Renal cortex interstitium (tissue), 11 donors: ENCODE measurements around the gene MFRP. TPM values are rescaled to one million over a fixed set of nuclear protein-coding genes. Genes with fewer than 3 reads are reported as not detected.

Experiments used
- DNase-seq, 11 donors: peaks; one replicate each; pipeline ENCODE4 v3.0.0-alpha.2; 2013; ENCODE audit warnings: low read depth in 9 of 11, low spot score in 4 of 11; ENCODE audit errors: extremely low read depth in 1 of 11
- polyA plus RNA-seq, 3 donors: library from polyadenylated mRNA; unstranded; fragments of 120-200 nt; gene quantifications; one replicate each; pipeline ENCODE4 v1.2.1, GENCODE V29; 2013; ENCODE audit not compliant: insufficient read length in 3 of 3

Gene MFRP
- polyA plus RNA-seq, 3 donors: not detected

DNA sequence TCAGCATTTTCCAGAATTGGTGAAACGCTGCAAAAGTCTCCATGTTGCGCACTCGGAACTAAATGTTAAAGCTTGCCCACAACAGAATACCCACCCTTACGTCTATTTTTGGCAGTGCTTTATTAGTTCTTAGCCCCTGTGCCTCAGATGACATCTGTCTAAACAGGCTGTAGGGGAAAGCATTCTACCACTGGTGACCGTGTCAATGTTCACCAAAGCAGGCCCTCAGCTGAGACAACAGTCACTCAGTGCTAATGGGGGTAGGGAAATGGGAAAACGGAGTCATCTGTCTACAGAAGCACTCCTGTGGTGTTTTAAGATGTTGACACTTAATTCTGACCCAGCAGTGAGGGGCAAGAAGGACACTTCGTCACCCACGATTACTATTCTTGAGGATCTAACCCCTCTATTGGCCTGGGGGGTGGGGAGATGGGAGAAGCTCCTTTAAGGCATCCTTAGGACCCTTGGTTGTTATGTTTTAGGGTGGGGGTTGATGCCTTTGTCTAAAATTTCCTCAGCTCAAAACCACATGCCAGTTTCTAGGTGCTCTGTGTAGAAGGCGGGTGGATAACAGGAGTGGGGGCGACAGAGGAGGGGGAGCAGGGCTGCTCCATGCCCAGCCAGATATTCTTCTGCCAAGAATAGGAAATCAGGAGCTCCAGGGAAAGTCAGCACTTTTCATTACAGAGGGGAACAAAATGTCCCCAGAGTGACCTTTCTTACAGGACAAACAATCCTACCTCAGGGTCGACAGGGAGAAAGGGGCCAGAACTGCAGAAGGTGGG lies 15.6 kb upstream of the MFRP start:
- no peak for DNase-seq

- DNase-seq: peak in 5 of 11 donors; percentile 55 to 81 (median 71)
Measured at GRCh38 chr11:119361056-119361787, 14.7 kb upstream of the MFRP start.

- DNase-seq: no peak
Measured at GRCh38 chr11:119359365-119360214, 13.1 kb upstream of the MFRP start.

GRCh38 chr11:119357074-119357473 lies 10.6 kb upstream of the MFRP start:
- no peak for DNase-seq

DNA sequence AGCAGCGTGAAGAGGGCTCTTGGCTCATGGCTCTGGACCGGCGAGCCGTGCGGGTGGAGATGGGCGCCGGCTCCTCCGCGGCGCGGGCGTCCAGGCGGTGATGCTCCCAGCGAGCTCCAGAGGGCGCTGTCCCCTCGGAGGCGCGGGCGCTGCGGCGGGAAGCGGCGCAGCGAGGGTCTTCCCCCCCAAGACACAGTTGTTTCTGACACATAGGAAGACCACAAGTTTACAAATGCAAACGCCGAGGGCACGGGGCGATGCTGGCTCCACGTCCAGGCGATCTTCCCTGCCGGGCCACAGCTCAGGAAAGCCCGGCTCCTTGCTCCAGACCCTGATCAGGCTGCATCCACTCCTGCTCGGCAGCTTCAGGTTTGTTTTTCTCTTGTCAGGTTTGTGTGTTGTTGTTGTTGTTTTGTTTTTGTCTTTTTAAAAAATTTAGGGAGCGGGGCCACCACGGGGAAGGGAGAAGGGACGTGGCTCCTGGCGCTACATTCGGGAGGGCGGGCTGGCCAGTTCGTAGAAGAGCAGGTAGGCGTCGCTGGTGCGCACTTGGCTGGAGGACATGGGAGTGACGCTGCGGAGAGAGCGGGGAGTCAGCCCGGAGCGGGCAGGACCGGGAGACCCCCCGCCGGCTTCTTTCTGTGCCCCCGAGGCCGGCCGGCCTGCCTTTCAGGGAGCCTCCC lies 10.0 kb upstream of the MFRP start:
- peak in 7 of 11 donors; percentile 70 to 80 (median 75) for DNase-seq

DNA sequence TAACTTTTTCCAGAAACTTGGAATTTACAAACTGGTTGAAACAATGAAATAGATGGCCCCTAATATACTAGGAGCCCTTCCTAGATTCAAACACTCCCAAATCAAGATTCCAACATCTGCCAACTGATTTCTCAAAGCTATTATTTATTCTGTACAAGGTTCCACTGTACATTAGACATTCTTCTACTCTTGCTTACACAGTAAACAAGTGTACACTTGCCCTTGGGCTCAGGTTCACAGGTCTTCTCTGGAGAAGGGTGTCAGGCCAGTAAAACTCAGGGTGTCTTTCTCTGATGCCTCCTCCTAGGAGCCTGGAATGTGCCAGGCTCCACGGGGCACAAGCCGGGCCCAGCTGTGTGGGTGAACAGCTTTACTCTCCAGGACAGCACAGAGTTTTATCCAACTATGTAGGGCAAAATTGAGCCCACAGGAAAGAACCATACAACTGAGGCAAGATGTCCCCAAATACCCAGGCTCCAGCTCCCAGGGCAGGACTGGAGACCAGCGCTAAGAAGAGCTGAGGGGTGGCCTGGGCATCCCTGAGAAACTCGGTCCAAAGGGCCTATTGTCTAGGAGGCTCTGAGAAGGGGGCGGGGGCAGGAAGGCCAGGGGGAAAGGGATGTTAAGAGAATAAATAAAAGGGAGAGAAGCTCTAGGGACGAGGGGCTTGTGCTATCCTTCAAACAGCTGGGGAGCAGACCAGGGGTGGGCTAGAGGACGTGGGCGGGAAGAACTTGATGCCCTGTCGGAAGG lies 8.8 kb upstream of the MFRP start:
- no peak for DNase-seq

DNA sequence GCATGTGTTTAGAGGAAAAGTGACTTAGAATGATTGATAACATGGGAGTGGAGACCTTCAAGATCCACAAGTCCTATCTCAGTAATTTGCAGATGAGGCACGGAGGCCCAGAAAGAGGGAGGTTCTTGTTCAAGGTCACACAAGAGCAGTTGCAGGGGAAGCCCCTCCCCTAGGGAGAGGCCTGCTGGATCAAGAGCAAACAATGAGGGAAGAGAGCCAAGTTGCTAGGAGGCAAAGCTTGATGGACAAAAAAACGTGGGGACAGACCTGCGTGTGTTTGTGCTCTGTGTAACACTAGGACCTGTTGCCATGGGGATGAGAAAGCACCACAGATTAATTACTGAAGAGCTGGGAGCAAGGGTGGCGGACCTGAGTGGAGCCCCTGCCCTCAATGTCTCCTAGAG lies 6.4 kb upstream of the MFRP start:
- DNase-seq: peak in 3 of 11 donors; percentile 49 to 60 (median 53)

GRCh38 chr11:119351232-119351631 lies 4.7 kb upstream of the MFRP start:
- DNase-seq: no peak

- DNase-seq: no peak
Measured at GRCh38 chr11:119350302-119350701, 3.8 kb upstream of the MFRP start.

- DNase-seq: no peak
Measured at GRCh38 chr11:119347940-119348605, 1.6 kb upstream of the MFRP start.

DNA sequence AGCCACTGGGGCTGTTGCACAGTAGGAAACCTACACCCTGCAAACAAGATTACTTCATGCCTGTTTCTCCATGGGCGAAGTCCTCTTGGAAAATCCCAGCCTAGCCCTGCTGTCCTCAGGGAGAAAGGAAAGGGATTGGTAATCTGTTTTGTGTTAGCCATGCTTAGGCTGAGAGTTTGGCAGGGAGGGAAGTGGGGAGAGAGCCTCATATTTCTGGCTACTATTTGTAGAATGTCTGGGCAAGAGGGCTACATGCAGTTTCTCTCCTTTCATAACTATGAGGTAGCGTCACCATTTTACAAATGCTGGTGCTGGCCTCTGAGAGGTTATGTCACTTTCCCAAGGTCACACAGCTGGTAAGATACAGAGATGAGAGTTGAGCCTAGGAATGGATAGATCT lies 737 bp upstream of the MFRP start:
- DNase-seq: no peak

GRCh38 chr11:119345685-119346084 lies 820 bp downstream of the MFRP start:
- DNase-seq: no peak

GRCh38 chr11:119344291-119345010 lies 2.1 kb downstream of the MFRP start:
- DNase-seq: no peak

DNA sequence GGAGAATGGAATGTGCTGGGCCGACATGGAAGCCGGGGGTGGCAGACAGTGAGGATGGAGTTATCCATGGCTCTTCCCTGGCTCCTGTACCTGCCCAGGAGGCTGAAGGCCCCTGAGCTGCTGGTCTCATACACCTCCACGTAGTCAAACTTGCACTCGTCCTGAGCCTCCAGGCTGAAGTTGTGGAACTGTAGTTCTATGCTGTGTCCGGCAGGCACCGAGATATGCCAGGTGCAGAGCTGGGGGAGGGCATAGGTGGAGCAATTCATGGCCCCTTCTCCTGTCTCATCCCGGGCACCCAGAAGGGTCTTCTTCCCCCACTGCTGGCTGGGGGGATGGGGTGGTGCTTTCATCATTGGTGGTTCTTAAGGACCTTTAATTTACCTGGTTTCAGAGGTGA lies 2.8 kb downstream of the MFRP start:
- DNase-seq: no peak

DNA sequence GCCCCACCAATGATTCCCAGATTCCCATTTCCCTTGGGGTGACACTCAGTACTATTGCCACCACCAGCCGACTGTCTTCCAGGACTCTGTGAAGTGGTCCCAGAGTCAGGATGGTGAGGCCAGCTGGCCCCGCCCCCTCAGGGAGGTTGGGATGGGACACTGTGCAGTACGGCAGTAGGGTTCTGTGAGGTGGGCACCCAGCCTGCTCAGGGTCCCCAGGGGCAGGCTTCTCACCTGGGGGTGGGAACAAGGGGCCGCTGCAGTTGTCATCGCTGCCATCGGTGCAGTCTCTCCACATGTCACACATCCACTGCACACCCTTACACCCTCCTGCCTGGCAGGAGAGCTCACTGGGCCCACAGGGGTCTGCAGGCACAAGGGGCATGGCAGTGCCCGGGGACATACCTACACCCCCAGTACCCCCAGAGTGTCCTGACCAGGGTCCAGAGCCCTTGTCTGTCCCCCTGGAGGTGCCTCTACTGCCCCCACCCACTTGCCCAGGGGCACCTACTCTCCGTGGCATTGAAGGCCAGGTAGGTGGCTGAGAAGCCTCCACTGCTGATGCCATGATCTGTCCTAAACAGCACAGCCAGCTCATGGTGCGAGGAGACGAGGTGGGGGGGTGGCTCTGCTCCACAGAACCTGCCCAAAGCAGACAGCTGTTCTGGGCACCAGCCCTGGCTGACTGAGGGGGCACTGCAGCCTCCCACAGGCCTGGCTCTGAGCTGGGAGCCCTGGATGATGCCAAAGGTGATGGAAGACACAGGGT lies 4.0 kb downstream of the MFRP start:
- no peak for DNase-seq

DNA sequence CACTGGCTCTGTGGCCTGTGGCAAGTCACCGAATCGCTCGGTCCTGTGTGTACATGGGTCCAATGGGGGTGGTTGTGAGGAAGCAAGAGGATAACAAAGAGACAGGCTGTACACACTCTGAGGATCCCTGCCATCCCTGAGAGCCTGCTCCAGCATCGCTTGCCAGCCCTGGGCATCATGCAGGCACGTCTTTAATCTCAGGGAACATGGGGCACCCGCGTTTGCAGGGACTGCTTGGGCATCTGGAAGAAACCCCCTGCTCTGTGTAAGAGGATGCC lies 4.5 kb downstream of the MFRP start:
- DNase-seq: no peak
